GM12874 (cell line): Measurements from ENCODE around the gene HAS3.

Source experiments
- TF ChIP-seq, protein P1 (sequence below): IDR thresholded peaks from 2 replicates; pipeline ENCODE4 v1.5.1; 2011; ENCODE audit warnings: low read depth, mild to moderate bottlenecking, control low read depth, low read length, moderate library complexity; ENCODE audit not compliant: insufficient read depth

Gene HAS3

DNA sequence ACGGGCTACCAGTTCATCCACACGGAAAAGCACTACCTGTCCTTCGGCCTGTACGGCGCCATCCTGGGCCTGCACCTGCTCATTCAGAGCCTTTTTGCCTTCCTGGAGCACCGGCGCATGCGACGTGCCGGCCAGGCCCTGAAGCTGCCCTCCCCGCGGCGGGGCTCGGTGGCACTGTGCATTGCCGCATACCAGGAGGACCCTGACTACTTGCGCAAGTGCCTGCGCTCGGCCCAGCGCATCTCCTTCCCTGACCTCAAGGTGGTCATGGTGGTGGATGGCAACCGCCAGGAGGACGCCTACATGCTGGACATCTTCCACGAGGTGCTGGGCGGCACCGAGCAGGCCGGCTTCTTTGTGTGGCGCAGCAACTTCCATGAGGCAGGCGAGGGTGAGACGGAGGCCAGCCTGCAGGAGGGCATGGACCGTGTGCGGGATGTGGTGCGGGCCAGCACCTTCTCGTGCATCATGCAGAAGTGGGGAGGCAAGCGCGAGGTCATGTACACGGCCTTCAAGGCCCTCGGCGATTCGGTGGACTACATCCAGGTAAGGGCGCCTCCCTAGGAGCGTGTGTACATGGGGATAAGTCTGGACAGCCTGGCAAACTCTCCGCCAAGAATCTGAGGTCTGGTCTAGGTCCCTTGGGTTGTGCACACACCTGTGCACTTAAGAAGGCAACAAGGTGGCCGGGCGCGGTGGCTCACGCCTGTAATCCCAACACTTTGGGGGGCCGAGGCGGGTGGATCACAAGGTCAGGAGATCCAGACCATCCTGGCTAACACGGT lies 4.2 kb downstream of the HAS3 start:
- TF ChIP-seq, protein P1, sequence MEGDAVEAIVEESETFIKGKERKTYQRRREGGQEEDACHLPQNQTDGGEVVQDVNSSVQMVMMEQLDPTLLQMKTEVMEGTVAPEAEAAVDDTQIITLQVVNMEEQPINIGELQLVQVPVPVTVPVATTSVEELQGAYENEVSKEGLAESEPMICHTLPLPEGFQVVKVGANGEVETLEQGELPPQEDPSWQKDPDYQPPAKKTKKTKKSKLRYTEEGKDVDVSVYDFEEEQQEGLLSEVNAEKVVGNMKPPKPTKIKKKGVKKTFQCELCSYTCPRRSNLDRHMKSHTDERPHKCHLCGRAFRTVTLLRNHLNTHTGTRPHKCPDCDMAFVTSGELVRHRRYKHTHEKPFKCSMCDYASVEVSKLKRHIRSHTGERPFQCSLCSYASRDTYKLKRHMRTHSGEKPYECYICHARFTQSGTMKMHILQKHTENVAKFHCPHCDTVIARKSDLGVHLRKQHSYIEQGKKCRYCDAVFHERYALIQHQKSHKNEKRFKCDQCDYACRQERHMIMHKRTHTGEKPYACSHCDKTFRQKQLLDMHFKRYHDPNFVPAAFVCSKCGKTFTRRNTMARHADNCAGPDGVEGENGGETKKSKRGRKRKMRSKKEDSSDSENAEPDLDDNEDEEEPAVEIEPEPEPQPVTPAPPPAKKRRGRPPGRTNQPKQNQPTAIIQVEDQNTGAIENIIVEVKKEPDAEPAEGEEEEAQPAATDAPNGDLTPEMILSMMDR: no peak

DNA sequence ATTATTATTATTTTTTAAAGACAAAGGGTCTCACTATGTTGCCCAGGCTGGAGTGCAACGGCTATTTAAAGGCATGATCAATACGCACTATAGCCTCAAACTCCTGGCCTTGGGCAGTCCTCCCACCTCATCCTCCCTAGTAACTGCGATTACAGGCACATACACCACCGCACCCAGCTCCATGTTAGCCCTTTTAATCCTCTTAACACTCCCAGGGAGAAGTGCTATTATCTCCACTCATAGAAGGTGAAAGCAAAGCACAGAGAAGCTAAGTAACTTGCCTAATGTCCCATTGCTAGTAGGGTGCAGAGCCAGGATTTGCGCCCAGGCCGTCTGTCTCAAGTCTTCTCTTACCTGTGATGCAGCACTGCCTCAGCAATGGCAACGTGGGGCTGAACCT lies 5.0 kb downstream of the HAS3 start:
- TF ChIP-seq, protein P1: no peak

DNA sequence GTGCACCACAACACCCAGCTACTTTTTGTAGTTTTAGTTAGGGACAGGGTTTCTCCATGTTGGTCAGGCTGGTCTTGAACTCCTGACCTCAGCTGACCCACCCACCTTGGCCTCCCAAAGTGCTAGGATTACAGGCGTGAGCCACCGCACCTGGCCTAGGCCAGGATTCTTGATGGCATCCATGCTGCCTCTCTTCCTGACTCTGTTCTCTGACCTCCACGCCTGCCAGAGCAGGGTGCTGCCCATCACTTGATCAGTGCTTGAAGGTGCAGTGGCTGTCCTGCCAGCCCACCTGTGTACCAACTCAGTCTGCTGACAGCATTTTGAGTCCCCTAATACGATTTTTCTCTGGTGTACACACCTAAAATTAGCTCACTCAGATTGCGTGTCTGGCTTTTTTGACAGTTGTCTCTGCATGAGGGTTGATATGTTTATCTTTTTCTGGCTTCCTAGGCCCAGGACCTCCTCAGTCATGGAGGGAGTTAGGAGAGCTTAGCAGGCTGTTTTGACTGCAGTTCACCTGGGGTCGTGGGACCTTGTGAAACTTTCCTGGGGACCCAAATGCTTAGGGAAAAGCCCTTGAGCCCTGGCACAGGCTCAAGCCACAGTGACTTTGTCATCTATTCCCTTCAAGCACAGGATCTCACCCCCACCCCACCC lies 5.9 kb downstream of the HAS3 start:
- TF ChIP-seq, protein P1: no peak

DNA sequence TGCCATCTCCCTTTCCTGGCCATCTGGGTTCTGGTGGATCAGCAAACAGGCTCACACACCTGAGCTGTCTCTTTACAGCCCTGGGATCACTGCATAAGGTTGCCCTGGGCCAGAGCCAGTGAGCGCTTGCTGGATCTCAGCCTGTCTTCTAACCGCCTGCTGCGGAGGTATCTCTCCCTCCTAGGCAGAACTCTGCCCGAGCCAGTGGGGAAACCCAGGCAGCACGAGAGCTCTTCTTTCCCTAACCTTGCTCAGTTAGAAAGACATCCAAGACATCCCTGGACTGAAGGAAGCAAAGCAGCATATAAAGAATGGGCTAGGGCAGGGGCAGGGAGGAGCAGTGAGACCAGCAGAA lies 6.4 kb downstream of the HAS3 start:
- TF ChIP-seq, protein P1: no peak

DNA sequence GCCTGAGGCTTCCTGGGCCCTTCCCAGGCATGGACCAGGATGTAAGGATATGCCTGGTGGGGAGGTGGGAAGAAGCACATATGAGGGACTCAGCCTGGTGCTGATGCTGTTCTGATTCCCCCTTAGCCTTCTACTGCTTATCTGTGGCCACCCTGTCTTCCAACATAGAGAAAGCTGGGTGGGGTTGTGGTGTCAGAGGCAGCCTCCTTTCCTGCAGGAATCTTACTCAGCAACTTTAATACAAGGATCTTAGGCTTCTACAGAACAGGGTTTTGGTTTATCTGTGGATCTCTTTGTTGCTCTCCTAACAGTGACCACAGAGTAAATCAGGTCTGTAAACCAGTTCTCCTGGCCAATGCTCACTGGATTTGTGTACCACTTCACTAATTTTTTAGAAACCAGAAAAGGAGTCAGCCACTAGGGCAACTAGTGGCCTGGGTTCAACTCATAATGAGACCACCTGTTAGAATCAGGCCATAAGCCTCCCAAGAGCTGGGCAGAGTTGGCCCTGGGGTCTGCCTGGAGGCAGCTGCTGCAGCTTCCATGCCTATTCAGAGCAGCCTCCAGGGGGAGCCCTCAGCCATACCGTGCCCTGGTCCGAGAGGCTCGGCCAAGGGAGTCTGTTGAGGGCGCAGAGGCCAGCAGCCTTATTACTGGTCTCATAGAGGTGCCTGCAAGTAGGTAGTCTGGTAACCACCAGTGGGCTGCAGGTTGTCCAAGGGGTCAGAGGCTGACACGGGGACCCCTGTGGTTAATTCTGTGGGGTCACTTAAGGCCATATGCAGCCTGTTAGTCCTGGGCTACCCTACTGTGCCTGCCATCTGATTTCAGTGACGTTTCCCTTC lies 7.1 kb downstream of the HAS3 start:
- TF ChIP-seq, protein P1: peak; percentile 90

DNA sequence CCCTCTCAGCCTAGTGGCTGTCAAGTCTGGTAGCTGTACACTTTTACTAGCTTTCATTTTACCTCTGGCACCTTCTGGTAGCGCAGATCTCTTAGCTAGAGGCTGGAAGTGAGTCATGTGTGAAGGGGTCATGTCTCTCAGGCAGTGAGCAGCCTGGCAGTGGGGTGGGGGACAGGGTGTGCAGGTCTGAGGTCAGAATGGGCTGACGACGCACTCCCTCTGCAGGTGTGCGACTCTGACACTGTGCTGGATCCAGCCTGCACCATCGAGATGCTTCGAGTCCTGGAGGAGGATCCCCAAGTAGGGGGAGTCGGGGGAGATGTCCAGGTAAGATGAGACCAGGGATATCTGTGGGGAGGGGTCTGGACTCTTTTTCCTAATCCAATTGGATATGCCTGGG lies 7.8 kb downstream of the HAS3 start:
- TF ChIP-seq, protein P1: no peak

DNA sequence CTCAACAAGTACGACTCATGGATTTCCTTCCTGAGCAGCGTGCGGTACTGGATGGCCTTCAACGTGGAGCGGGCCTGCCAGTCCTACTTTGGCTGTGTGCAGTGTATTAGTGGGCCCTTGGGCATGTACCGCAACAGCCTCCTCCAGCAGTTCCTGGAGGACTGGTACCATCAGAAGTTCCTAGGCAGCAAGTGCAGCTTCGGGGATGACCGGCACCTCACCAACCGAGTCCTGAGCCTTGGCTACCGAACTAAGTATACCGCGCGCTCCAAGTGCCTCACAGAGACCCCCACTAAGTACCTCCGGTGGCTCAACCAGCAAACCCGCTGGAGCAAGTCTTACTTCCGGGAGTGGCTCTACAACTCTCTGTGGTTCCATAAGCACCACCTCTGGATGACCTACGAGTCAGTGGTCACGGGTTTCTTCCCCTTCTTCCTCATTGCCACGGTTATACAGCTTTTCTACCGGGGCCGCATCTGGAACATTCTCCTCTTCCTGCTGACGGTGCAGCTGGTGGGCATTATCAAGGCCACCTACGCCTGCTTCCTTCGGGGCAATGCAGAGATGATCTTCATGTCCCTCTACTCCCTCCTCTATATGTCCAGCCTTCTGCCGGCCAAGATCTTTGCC lies 9.0 kb downstream of the HAS3 start:
- TF ChIP-seq, protein P1: no peak
